HCT116 (cell line): ENCODE data around the gene UCP2. TPM values are rescaled to one million over a fixed set of nuclear protein-coding genes. Genes with fewer than 3 reads are reported as not detected.

ENCODE experiments used
- ATAC-seq: fragments of 200-7000 bp; cut with Tn5 transposase; 2 replicates; pipeline ENCODE4 v1.9.1; 2020; ENCODE audit warnings: mild to moderate bottlenecking, moderate library complexity
- BruUV-seq: library from RNA; stranded (reverse); fragments of 400-500 nt; replicated peaks from 2 replicates; lab custom pipeline; 2021; lab: Mats Ljungman, UMichigan
- CTCF ChIA-PET: fragments of 300-600 bp; sonication (Branson Sonifier 250); formaldehyde crosslinking; loops from one replicate; lab custom pipeline; 2021; ENCODE audit warnings: antibody characterized with exemption; lab: Charles Lee
- POLR2A ChIA-PET: fragments of 300-600, 350-600 bp; sonication (Branson Sonifier 250); formaldehyde crosslinking; loops from one replicate; lab custom pipeline; 2021; ENCODE audit warnings: antibody characterized with exemption; lab: Charles Lee
- RAD21 ChIA-PET, 2 experiments: fragments of 300-600 bp; sonication (Branson Sonifier 250); formaldehyde crosslinking; loops; one replicate each; lab custom pipeline; 2023; ENCODE audit warnings: low total read pairs in 2 of 2; ENCODE audit not compliant: uncharacterized antibody in 2 of 2, unreplicated experiment in 2 of 2, low non-redundant PET in 1 of 2; lab: Charles Lee
- DNase-seq: peaks from one replicate; pipeline ENCODE4 v3.0.0-alpha.2; 2010; ENCODE audit warnings: low read depth, low spot score
- H2AFZ ChIP-seq: fragments of 200-600 bp; shearing (Covaris generic), sonication (generic); 2 replicates; pipeline ENCODE4 v1.6.1; 2017; ENCODE audit warnings: low read depth, mixed run types, mixed read lengths, antibody characterized with exemption, low read length; ENCODE audit not compliant: poor library complexity, severe bottlenecking
- H3K27ac ChIP-seq: 2 replicates; pipeline ENCODE4 v1.5.1; 2012; ENCODE audit warnings: low read depth, low read length
- H3K27me3 ChIP-seq: fragments of 200-600 bp; sonication (generic); 2 replicates; pipeline ENCODE4 v1.6.1; 2016; ENCODE audit warnings: mixed run types, low read length, mixed read lengths; ENCODE audit not compliant: insufficient read depth
- H3K36me3 ChIP-seq, 2 experiments: fragments of 200-500 bp in 1 of 2; fragments of 200-600 bp in 1 of 2; sonication (Bioruptor generic) in 1 of 2; sonication (generic) in 1 of 2; 2 replicates each; pipeline versions ENCODE4 v1.5.1 to v1.6.1; 2014 to 2016; ENCODE audit warnings: low read length in 2 of 2, inconsistent platforms in 1 of 2, mixed read lengths in 1 of 2, mixed run types in 1 of 2; ENCODE audit not compliant: insufficient read depth in 2 of 2, control insufficient read depth in 1 of 2
- H3K4me1 ChIP-seq, 2 experiments: fragments of 200-600 bp in 1 of 2; sonication (generic) in 1 of 2; 2 replicates each; pipeline versions ENCODE4 v1.5.1 to v1.6.1; 2012 to 2017; ENCODE audit warnings: low read length in 2 of 2, inconsistent platforms in 1 of 2, mild to moderate bottlenecking in 1 of 2, mixed read lengths in 1 of 2, mixed run types in 1 of 2, moderate library complexity in 1 of 2; ENCODE audit not compliant: insufficient read depth in 2 of 2, control insufficient read depth in 1 of 2
- H3K4me2 ChIP-seq: fragments of 200-600 bp; sonication (generic); 2 replicates; pipeline ENCODE4 v1.6.1; 2017; ENCODE audit warnings: mixed run types, low read length, mixed read lengths
- H3K4me3 ChIP-seq, 2 experiments: fragments of 200-600 bp in 1 of 2; sonication (generic) in 1 of 2; replicated peaks in 1 of 2; 2 replicates each; pipeline ENCODE4 v1.5.1; 2011 to 2016; ENCODE audit warnings: low read length in 2 of 2, control low read depth in 1 of 2, low read depth in 1 of 2, mild to moderate bottlenecking in 1 of 2, mixed read lengths in 1 of 2, mixed run types in 1 of 2
- H3K79me2 ChIP-seq: fragments of 200-600 bp; sonication (generic); 2 replicates; pipeline ENCODE4 v1.6.1; 2017; ENCODE audit warnings: mild to moderate bottlenecking, mixed run types, low read length, moderate library complexity, mixed read lengths; ENCODE audit not compliant: insufficient read depth
- H3K9ac ChIP-seq: fragments of 200-600 bp; sonication (generic); 2 replicates; pipeline ENCODE4 v1.6.1; 2016; ENCODE audit warnings: low read length, mixed read lengths
- H3K9me2 ChIP-seq: fragments of 200-600 bp; sonication (generic), shearing (Covaris generic); 2 replicates; pipeline ENCODE4 v1.6.1; 2017; ENCODE audit warnings: mixed run types, mild to moderate bottlenecking, moderate library complexity; ENCODE audit not compliant: insufficient read depth
- H3K9me3 ChIP-seq, 2 experiments: fragments of 200-500 bp in 1 of 2; fragments of 200-600 bp in 1 of 2; sonication (Bioruptor generic) in 1 of 2; sonication (generic) in 1 of 2; 2 replicates each; pipeline ENCODE4 v1.6.1; 2014 to 2017; ENCODE audit warnings: low read length in 2 of 2, mixed read lengths in 2 of 2, inconsistent platforms in 1 of 2, low read depth in 1 of 2, mild to moderate bottlenecking in 1 of 2, mixed run types in 1 of 2, moderate library complexity in 1 of 2; ENCODE audit not compliant: control insufficient read depth in 1 of 2, insufficient read depth in 1 of 2
- H4K20me1 ChIP-seq: fragments of 200-600 bp; sonication (generic), shearing (Covaris generic); 2 replicates; pipeline ENCODE4 v1.6.1; 2017; ENCODE audit warnings: mixed run types, mild to moderate bottlenecking, moderate library complexity; ENCODE audit not compliant: insufficient read depth
- CBX3 ChIP-seq: IDR thresholded peaks from 2 replicates; pipeline ENCODE4 v1.6.1; 2012; ENCODE audit warnings: low read depth
- CEBPB ChIP-seq: IDR thresholded peaks from 2 replicates; pipeline ENCODE4 v1.6.1; 2012; ENCODE audit warnings: low read depth
- EGR1 ChIP-seq: IDR thresholded peaks from 2 replicates; pipeline ENCODE4 v1.6.1; 2012; ENCODE audit warnings: low read depth
- ELF1 ChIP-seq: IDR thresholded peaks from 2 replicates; pipeline ENCODE4 v1.6.1; 2012; ENCODE audit warnings: low read depth, borderline replicate concordance
- EZH2 ChIP-seq: fragments of 200-600 bp; sonication (generic); IDR thresholded peaks from 2 replicates; pipeline ENCODE4 v1.6.1; 2017; ENCODE audit warnings: antibody characterized with exemption, mixed run types
- EZH2phosphoT487 ChIP-seq: fragments of 200-600 bp; IDR thresholded peaks from 2 replicates; pipeline ENCODE4 v1.6.1; 2018; ENCODE audit warnings: antibody characterized with exemption, borderline replicate concordance
- FOSL1 ChIP-seq: IDR thresholded peaks from 2 replicates; pipeline ENCODE4 v1.6.1; 2012; ENCODE audit warnings: low read depth
- POLR2A ChIP-seq: IDR thresholded peaks from 2 replicates; pipeline ENCODE4 v1.7.0; 2011; ENCODE audit warnings: borderline replicate concordance; ENCODE audit not compliant: insufficient read depth, insufficient read length; ENCODE audit errors: extremely low read depth
- RAD21 ChIP-seq: IDR thresholded peaks from 2 replicates; pipeline ENCODE4 v1.6.1; 2012; ENCODE audit warnings: low read depth, mild to moderate bottlenecking
- SP1 ChIP-seq: IDR thresholded peaks from 2 replicates; pipeline ENCODE4 v1.6.1; 2012; ENCODE audit warnings: low read depth
- SRF ChIP-seq: IDR thresholded peaks from 2 replicates; pipeline ENCODE4 v1.6.1; 2012; ENCODE audit warnings: low read depth
- TCF7L2 ChIP-seq: IDR thresholded peaks from 2 replicates; pipeline ENCODE4 v1.7.0; 2011; ENCODE audit warnings: borderline replicate concordance, inconsistent platforms; ENCODE audit not compliant: insufficient read depth, insufficient read length; ENCODE audit errors: extremely low read depth
- YY1 ChIP-seq: IDR thresholded peaks from 2 replicates; pipeline ENCODE4 v1.6.1; 2011; ENCODE audit warnings: low read length, low read depth, moderate library complexity, mild to moderate bottlenecking; ENCODE audit not compliant: insufficient replicate concordance; ENCODE audit errors: extremely low read depth
- ZNF274 ChIP-seq: fragments of 200-500 bp; sonication (Bioruptor generic); IDR thresholded peaks from 2 replicates; pipeline ENCODE4 v1.6.1; 2014; ENCODE audit warnings: mild to moderate bottlenecking, low read depth, low read length, inconsistent platforms
- intact Hi-C: fragments of 100-400 bp; cut with micrococcal nuclease; formaldehyde crosslinking; loops from 2 replicates; pipeline ENCODE4 v1.10.0; 2022
- total RNA-seq: library from RNA; stranded (reverse); gene quantifications from one replicate; pipeline ENCODE4 v1.2.1, GENCODE V29; 2021; ENCODE audit not compliant: unreplicated experiment
- TF ChIP-seq, protein P1 (sequence below), 3 experiments: fragments of 200-600 bp in 1 of 3; sonication (generic) in 1 of 3; IDR thresholded peaks in 2 of 3; conservative IDR thresholded peaks in 1 of 3; 2 replicates each; pipeline ENCODE4 v1.5.1; 2012 to 2017; ENCODE audit warnings: low read depth in 2 of 3, low read length in 2 of 3, antibody characterized with exemption in 1 of 3, borderline replicate concordance in 1 of 3, control low read depth in 1 of 3, mild to moderate bottlenecking in 1 of 3, mixed read lengths in 1 of 3, mixed run types in 1 of 3, moderate library complexity in 1 of 3; ENCODE audit not compliant: insufficient read depth in 1 of 3
- TF ChIP-seq, protein P2 (sequence below): IDR thresholded peaks from 2 replicates; pipeline ENCODE4 v1.6.1; 2011; ENCODE audit warnings: mild to moderate bottlenecking, low read length, moderate library complexity; ENCODE audit not compliant: insufficient replicate concordance; ENCODE audit errors: extremely low read depth
- TF ChIP-seq, protein P3 (sequence below): IDR thresholded peaks from 2 replicates; pipeline ENCODE4 v1.6.1; 2012
- TF ChIP-seq, protein P4 (sequence below): IDR thresholded peaks from 2 replicates; pipeline ENCODE4 v1.6.1; 2012; ENCODE audit warnings: low read depth
- TF ChIP-seq, protein P5 (sequence below): IDR thresholded peaks from 2 replicates; pipeline ENCODE4 v1.6.1; 2012

The UCP2 gene
- total RNA-seq, 1 experiment from 2014 or later: 20.4 TPM

DNA sequence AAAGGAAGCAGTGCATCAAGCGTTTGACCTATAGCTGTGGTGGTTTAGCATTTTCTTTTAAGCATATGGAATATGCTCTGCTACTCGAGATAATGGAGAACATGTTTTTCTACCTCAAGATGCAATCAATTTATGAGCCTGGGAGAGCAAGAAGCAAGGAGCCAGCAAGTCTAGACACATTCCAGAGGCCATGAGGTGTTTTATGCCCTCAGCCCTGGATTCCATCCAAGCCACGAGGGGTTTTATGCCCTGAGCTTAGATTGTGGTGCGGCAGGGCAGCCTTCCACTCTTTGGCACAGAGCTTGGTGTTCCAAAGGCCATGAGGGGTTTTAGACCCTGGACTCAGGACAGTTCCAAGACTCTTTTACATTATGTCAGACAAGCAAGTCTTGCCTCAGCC is 43.5 kb downstream of the UCP2 start:
- H3K4me2 ChIP-seq: no peak overlapping the region
- H4K20me1 ChIP-seq: no peaks in the 10 kb centered on the region
- CTCF ChIA-PET: no interaction called here
- H3K4me1 ChIP-seq: no peaks in the 10 kb centered on the region
- ATAC-seq (no peak), DNase-seq (no peak)
- POLR2A ChIA-PET: no interaction called here
- no peak overlapping the region for H3K4me3 ChIP-seq
- H3K79me2 ChIP-seq: no peaks in the 10 kb centered on the region
- no peaks in the 10 kb centered on the region for H3K36me3 ChIP-seq
- intact Hi-C loops: no loop called here
- H3K27me3 ChIP-seq: no peaks in the 10 kb centered on the region
- no peak overlapping the region for H3K27ac ChIP-seq
- no peaks in the 10 kb centered on the region for H3K9me2 ChIP-seq
- H3K9me3 ChIP-seq: peaks cover 6 to 13% of the 10 kb centered on the region in 2 experiments; a peak in 3 of 4 replicates
- no TSS peak for BruUV-seq
- RAD21 ChIA-PET: no interaction called here
- H3K9ac ChIP-seq: no peak overlapping the region
- H2AFZ ChIP-seq: no peak overlapping the region
- TF ChIP-seq, protein P1, sequence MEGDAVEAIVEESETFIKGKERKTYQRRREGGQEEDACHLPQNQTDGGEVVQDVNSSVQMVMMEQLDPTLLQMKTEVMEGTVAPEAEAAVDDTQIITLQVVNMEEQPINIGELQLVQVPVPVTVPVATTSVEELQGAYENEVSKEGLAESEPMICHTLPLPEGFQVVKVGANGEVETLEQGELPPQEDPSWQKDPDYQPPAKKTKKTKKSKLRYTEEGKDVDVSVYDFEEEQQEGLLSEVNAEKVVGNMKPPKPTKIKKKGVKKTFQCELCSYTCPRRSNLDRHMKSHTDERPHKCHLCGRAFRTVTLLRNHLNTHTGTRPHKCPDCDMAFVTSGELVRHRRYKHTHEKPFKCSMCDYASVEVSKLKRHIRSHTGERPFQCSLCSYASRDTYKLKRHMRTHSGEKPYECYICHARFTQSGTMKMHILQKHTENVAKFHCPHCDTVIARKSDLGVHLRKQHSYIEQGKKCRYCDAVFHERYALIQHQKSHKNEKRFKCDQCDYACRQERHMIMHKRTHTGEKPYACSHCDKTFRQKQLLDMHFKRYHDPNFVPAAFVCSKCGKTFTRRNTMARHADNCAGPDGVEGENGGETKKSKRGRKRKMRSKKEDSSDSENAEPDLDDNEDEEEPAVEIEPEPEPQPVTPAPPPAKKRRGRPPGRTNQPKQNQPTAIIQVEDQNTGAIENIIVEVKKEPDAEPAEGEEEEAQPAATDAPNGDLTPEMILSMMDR (IDR thresholded peaks at IDR 0.05 in 2 of 3, conservative IDR thresholded peaks at IDR 0.05 in 1 of 3; ENCODE audit: borderline replicate concordance in 1 of 3, insufficient read depth in 1 of 3, low read depth in 2 of 3, low read length in 2 of 3): no peak
- TF ChIP-seq EGR1 (no peak), FOSL1 (no peak), EZH2 (no peak), SP1 (no peak), ZNF274 (no peak), YY1 (no peak), SRF (no peak), EZH2phosphoT487 (no peak), TCF7L2 (no peak), CEBPB (no peak), CBX3 (no peak), RAD21 (no peak), ELF1 (no peak), POLR2A (no peak)
- TF ChIP-seq, protein P2, sequence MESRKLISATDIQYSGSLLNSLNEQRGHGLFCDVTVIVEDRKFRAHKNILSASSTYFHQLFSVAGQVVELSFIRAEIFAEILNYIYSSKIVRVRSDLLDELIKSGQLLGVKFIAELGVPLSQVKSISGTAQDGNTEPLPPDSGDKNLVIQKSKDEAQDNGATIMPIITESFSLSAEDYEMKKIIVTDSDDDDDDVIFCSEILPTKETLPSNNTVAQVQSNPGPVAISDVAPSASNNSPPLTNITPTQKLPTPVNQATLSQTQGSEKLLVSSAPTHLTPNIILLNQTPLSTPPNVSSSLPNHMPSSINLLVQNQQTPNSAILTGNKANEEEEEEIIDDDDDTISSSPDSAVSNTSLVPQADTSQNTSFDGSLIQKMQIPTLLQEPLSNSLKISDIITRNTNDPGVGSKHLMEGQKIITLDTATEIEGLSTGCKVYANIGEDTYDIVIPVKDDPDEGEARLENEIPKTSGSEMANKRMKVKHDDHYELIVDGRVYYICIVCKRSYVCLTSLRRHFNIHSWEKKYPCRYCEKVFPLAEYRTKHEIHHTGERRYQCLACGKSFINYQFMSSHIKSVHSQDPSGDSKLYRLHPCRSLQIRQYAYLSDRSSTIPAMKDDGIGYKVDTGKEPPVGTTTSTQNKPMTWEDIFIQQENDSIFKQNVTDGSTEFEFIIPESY: no peak
- TF ChIP-seq, protein P3, sequence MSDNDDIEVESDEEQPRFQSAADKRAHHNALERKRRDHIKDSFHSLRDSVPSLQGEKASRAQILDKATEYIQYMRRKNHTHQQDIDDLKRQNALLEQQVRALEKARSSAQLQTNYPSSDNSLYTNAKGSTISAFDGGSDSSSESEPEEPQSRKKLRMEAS: no peak
- TF ChIP-seq, protein P4, sequence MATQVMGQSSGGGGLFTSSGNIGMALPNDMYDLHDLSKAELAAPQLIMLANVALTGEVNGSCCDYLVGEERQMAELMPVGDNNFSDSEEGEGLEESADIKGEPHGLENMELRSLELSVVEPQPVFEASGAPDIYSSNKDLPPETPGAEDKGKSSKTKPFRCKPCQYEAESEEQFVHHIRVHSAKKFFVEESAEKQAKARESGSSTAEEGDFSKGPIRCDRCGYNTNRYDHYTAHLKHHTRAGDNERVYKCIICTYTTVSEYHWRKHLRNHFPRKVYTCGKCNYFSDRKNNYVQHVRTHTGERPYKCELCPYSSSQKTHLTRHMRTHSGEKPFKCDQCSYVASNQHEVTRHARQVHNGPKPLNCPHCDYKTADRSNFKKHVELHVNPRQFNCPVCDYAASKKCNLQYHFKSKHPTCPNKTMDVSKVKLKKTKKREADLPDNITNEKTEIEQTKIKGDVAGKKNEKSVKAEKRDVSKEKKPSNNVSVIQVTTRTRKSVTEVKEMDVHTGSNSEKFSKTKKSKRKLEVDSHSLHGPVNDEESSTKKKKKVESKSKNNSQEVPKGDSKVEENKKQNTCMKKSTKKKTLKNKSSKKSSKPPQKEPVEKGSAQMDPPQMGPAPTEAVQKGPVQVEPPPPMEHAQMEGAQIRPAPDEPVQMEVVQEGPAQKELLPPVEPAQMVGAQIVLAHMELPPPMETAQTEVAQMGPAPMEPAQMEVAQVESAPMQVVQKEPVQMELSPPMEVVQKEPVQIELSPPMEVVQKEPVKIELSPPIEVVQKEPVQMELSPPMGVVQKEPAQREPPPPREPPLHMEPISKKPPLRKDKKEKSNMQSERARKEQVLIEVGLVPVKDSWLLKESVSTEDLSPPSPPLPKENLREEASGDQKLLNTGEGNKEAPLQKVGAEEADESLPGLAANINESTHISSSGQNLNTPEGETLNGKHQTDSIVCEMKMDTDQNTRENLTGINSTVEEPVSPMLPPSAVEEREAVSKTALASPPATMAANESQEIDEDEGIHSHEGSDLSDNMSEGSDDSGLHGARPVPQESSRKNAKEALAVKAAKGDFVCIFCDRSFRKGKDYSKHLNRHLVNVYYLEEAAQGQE: no peak
- TF ChIP-seq, protein P5, sequence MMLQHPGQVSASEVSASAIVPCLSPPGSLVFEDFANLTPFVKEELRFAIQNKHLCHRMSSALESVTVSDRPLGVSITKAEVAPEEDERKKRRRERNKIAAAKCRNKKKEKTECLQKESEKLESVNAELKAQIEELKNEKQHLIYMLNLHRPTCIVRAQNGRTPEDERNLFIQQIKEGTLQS: no peak
